ENCODE results near the gene FHOD3.

FHOD3 gene

DNA sequence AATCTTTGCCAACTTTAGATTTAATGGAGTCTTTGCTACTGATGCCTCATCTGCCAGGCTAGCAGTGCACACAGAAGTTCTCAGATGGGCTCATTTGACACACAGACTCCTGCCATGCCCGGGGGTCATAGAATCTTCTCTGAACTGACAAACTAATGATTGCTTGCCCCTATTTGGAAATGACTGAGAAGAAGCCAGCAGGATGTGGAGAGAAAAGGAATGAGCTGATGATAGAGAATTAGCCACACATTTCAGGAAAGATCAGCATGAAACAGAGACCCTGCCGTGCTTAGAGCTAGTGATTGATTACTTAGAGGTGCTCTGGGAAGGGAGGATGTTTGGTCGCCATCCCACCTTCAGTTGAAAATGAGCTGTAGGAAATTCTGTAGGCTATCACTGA is 352.8 kb downstream of the FHOD3 start:
- no peaks in the 10 kb centered on the region for H3K9me2 ChIP-seq (replicated peaks; ENCODE audit: low read depth, low read length)
- no peak overlapping the region for H3K4me3 ChIP-seq (ENCODE audit: low read length, poor library complexity, severe bottlenecking)
- TF ChIP-seq EZH2phosphoT487 (IDR thresholded peaks at IDR 0.05; ENCODE audit: borderline replicate concordance), result no peak
- no peak for TF ChIP-seq CTCF (conservative IDR thresholded peaks at IDR 0.05; ENCODE audit: low read length)

DNA sequence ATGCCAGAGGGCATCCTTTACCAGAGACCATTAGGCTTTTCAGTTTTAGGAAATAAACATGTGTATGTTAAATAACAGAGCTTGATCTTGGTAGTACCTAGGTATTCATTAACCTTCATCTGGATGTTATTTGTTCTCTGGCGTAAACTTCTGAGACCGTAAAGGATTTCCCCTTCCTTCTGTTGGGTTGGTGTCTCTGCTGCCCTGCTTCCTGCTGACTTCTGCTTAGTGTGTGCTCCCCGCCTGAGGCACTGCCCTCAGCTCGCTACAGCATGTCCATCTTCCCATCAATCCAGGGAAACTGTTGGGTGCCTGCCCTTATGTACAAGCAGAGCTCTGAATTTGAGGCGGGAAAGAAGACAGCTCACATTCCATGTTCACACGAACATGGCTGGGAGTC is 353.4 kb downstream of the FHOD3 start:
- Histone ChIP-seq H3K36me3 (ENCODE audit: insufficient read depth, low read length) (no peaks in the 10 kb centered on the region), H3K4me2 (ENCODE audit: low read depth, low read length, poor library complexity, severe bottlenecking) (no peak overlapping the region), H3K4me1 (ENCODE audit: insufficient read depth, low read length, poor library complexity, severe bottlenecking) (no peaks in the 10 kb centered on the region), H3K79me2 (ENCODE audit: insufficient read depth, low read length) (no peaks in the 10 kb centered on the region), H3K9ac (ENCODE audit: low read depth, low read length, poor library complexity, severe bottlenecking) (no peak overlapping the region), H4K20me1 (ENCODE audit: insufficient read depth, low read length, poor library complexity, severe bottlenecking) (no peaks in the 10 kb centered on the region), H3K9me2 (replicated peaks; ENCODE audit: low read depth, low read length) (no peaks in the 10 kb centered on the region), H2AFZ (ENCODE audit: low read length) (no peak overlapping the region), H3K9me3 (ENCODE audit: insufficient read depth, low read depth, low read length) (no peaks in the 10 kb centered on the region), H3K27me3 (ENCODE audit: insufficient read depth, low read length, poor library complexity, severe bottlenecking) (no peaks in the 10 kb centered on the region), H3K4me3 (ENCODE audit: low read length, poor library complexity, severe bottlenecking) (no peak overlapping the region), H3F3A (ENCODE audit: low read depth) (no peaks in the 10 kb centered on the region)
- TF ChIP-seq CTCF (conservative IDR thresholded peaks at IDR 0.05; ENCODE audit: low read length) (no peak), EZH2phosphoT487 (IDR thresholded peaks at IDR 0.05; ENCODE audit: borderline replicate concordance) (no peak)

More for the DNA sequence above, 352.8 kb downstream of the FHOD3 start:
- Histone ChIP-seq H3K36me3 (ENCODE audit: insufficient read depth, low read length) (no peaks in the 10 kb centered on the region), H3K9me3 (ENCODE audit: insufficient read depth, low read depth, low read length) (no peaks in the 10 kb centered on the region), H3K79me2 (ENCODE audit: insufficient read depth, low read length) (no peaks in the 10 kb centered on the region), H3K9ac (ENCODE audit: low read depth, low read length, poor library complexity, severe bottlenecking) (no peak overlapping the region), H4K20me1 (ENCODE audit: insufficient read depth, low read length, poor library complexity, severe bottlenecking) (no peaks in the 10 kb centered on the region), H3K4me2 (ENCODE audit: low read depth, low read length, poor library complexity, severe bottlenecking) (no peak overlapping the region), H3K27me3 (ENCODE audit: insufficient read depth, low read length, poor library complexity, severe bottlenecking) (no peaks in the 10 kb centered on the region), H3F3A (ENCODE audit: low read depth) (no peaks in the 10 kb centered on the region), H2AFZ (ENCODE audit: low read length) (no peak overlapping the region), H3K4me1 (ENCODE audit: insufficient read depth, low read length, poor library complexity, severe bottlenecking) (no peaks in the 10 kb centered on the region)

DNA sequence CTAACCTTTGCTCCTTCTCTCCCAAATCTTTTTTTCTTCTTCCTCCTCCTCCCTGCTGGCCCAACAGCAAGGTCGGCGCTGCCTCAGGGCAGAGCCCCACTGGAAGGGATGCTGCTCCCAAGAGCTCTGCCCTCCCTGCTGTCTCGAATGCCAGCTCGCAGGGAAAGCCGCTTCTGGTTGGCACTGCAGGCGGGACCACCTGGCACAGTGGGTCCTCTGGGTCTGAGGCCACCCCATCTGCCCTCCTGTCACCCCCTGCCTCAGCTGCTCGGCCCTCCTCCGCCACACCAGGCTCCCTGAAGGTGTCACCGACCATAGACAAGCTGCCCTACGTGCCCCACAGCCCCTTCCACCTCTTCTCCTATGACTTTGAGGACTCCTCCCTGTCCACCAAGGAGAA is 355.0 kb downstream of the FHOD3 start:
- H3K27me3 ChIP-seq (ENCODE audit: insufficient read depth, low read length, poor library complexity, severe bottlenecking), result no peaks in the 10 kb centered on the region
- no peaks in the 10 kb centered on the region for H4K20me1 ChIP-seq (ENCODE audit: insufficient read depth, low read length, poor library complexity, severe bottlenecking)
- no peak overlapping the region for H3K4me3 ChIP-seq (ENCODE audit: low read length, poor library complexity, severe bottlenecking)
- H3K4me1 ChIP-seq (ENCODE audit: insufficient read depth, low read length, poor library complexity, severe bottlenecking), result no peaks in the 10 kb centered on the region
- no peaks in the 10 kb centered on the region for H3K79me2 ChIP-seq (ENCODE audit: insufficient read depth, low read length)
- H3K4me2 ChIP-seq (ENCODE audit: low read depth, low read length, poor library complexity, severe bottlenecking), result no peak overlapping the region
- no peaks in the 10 kb centered on the region for H3K9me2 ChIP-seq (replicated peaks; ENCODE audit: low read depth, low read length)
- no peaks in the 10 kb centered on the region for H3F3A ChIP-seq (ENCODE audit: low read depth)
- no peak overlapping the region for H2AFZ ChIP-seq (ENCODE audit: low read length)
- no peak overlapping the region for H3K9ac ChIP-seq (ENCODE audit: low read depth, low read length, poor library complexity, severe bottlenecking)
- TF ChIP-seq CTCF (conservative IDR thresholded peaks at IDR 0.05; ENCODE audit: low read length) (no peak), EZH2phosphoT487 (IDR thresholded peaks at IDR 0.05; ENCODE audit: borderline replicate concordance) (no peak)
- H3K36me3 ChIP-seq (ENCODE audit: insufficient read depth, low read length), result no peaks in the 10 kb centered on the region
- no peaks in the 10 kb centered on the region for H3K9me3 ChIP-seq (ENCODE audit: insufficient read depth, low read depth, low read length)
